Lower lobe of right lung (tissue), 2 donors: ENCODE measurements around the gene GLCCI1. TPM values are rescaled to one million over a fixed set of nuclear protein-coding genes. Genes with fewer than 3 reads are reported as not detected.

Source experiments
- ATAC-seq, 2 donors: fragments of 200-7000 bp; cut with Tn5 transposase; one replicate each; pipeline ENCODE4 v1.9.1; 2020 to 2022; ENCODE audit warnings: mild to moderate bottlenecking in 2 of 2, moderate library complexity in 2 of 2
- DNase-seq: peaks from one replicate; pipeline ENCODE4 v3.0.0-alpha.2; 2020
- H3K27ac ChIP-seq: fragments of 200-600 bp; one replicate; pipeline ENCODE4 v1.8.0; 2022
- H3K27me3 ChIP-seq: fragments of 200-600 bp; one replicate; pipeline ENCODE4 v1.8.0; 2022; ENCODE audit warnings: low read depth
- H3K36me3 ChIP-seq: fragments of 200-600 bp; one replicate; pipeline ENCODE4 v1.8.0; 2022; ENCODE audit warnings: mild to moderate bottlenecking
- H3K4me1 ChIP-seq: fragments of 200-600 bp; one replicate; pipeline ENCODE4 v1.8.0; 2022
- H3K4me3 ChIP-seq: fragments of 200-600 bp; one replicate; pipeline ENCODE4 v1.8.0; 2022; ENCODE audit warnings: mild to moderate bottlenecking
- H3K9me3 ChIP-seq: fragments of 200-600 bp; one replicate; pipeline ENCODE4 v1.8.0; 2022
- intact Hi-C: fragments of 100-400 bp; cut with DNase I; formaldehyde crosslinking; loops from one replicate; pipeline ENCODE4 v1.11.0; 2022
- total RNA-seq: library from RNA; stranded (reverse); fragmentation: NEBNext Ultra II Directional; extraction: Animal tissue kit (Norgen Biotek cat#: 25700); gene quantifications from one replicate; pipeline ENCODE4 v1.2.1, GENCODE V29; 2021
- TF ChIP-seq, protein P1 (sequence below): fragments of 200-600 bp; IDR thresholded peaks from one replicate; pipeline ENCODE4 v1.8.0; 2022; ENCODE audit warnings: antibody characterized with exemption, mild to moderate bottlenecking
- donor health status: DM: no; HTN: yes; CAD: no; lungs with severe emphysema.

Gene GLCCI1
- total RNA-seq, 1 donor from 2014 or later, result 63.9 TPM

DNA sequence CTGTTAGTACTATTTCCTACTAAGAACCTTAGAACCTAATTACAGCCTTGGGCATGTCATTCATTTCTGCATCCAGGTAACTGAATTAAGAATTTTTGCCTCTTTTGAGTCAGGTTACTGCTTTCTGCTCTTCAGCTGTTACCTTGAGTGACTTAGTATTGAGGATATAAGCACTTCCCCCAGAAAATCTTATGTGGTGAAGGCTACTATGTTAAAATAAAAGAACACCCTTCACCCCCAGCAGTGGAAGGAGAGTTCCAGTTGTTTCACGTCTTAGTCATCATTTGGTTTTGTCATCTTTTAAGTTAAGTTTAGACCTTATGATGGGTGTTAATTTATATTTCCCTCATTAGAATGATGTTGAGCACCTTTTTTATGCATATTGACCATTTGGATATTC lies 82.8 kb downstream of the GLCCI1 start:
- H3K4me3 ChIP-seq, result no peak overlapping the region
- no peaks in the 10 kb centered on the region for H3K4me1 ChIP-seq
- H3K27me3 ChIP-seq, result no peaks in the 10 kb centered on the region
- no peaks in the 10 kb centered on the region for H3K9me3 ChIP-seq
- peaks cover 14% of the 10 kb centered on the region for H3K36me3 ChIP-seq
- ATAC-seq (no peak), DNase-seq (no peak)
- intact Hi-C loops, result no loop called here
- TF ChIP-seq, protein P1, sequence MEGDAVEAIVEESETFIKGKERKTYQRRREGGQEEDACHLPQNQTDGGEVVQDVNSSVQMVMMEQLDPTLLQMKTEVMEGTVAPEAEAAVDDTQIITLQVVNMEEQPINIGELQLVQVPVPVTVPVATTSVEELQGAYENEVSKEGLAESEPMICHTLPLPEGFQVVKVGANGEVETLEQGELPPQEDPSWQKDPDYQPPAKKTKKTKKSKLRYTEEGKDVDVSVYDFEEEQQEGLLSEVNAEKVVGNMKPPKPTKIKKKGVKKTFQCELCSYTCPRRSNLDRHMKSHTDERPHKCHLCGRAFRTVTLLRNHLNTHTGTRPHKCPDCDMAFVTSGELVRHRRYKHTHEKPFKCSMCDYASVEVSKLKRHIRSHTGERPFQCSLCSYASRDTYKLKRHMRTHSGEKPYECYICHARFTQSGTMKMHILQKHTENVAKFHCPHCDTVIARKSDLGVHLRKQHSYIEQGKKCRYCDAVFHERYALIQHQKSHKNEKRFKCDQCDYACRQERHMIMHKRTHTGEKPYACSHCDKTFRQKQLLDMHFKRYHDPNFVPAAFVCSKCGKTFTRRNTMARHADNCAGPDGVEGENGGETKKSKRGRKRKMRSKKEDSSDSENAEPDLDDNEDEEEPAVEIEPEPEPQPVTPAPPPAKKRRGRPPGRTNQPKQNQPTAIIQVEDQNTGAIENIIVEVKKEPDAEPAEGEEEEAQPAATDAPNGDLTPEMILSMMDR, result no peak
- no peak overlapping the region for H3K27ac ChIP-seq

DNA sequence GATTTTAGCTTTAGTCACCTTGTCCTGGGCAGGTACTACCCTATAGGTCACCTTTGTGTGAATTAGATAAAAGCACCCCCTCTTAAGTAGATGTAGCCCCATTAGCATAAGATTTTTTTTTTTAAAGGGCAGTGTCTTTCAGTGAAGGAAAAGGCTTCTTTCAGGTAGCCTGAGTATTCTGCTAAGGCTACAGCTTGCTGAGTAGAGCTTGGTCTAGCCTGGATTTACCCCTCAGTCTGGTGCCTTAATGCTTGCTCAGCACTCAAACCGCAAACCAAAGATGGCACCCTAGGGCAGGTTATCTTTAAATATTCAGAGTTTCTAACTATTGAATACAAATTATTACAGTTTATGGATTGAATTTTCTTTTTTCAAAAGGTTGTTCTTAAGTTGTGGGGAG lies 83.4 kb downstream of the GLCCI1 start:
- H3K27me3 ChIP-seq, result no peaks in the 10 kb centered on the region
- ATAC-seq, result no peak
- no peak for DNase-seq
- H3K9me3 ChIP-seq, result no peaks in the 10 kb centered on the region
- TF ChIP-seq, protein P1, result no peak
- H3K36me3 ChIP-seq, result peaks cover 20% of the 10 kb centered on the region
- H3K4me1 ChIP-seq, result no peaks in the 10 kb centered on the region
- intact Hi-C loops, result no loop called here
- no peak overlapping the region for H3K4me3 ChIP-seq
- no peak overlapping the region for H3K27ac ChIP-seq

DNA sequence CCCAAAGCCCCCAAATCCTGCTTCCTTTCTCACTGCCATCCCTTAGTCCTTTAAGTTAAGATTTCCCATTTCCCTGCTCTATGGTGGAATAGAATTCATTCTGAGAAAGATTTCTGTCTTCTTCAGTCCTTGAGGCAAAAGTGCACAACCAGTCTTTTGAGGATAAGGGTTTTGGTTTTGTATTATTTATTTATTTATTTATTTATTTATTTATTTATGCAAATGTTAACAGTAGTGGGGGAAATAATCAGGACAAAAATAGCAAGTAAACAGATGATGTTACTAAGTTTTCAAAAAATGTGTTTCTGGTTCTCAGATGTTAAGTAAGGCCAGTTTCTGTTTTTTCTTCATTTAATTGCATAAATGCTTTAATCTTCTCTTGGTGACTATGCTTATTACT lies 84.2 kb downstream of the GLCCI1 start:
- H3K27ac ChIP-seq, result no peak overlapping the region
- ATAC-seq, result no peak
- no peaks in the 10 kb centered on the region for H3K4me1 ChIP-seq
- intact Hi-C loops, result no loop called here
- peaks cover 20% of the 10 kb centered on the region for H3K36me3 ChIP-seq
- H3K9me3 ChIP-seq, result no peaks in the 10 kb centered on the region
- no peak overlapping the region for H3K4me3 ChIP-seq
- DNase-seq, result no peak
- H3K27me3 ChIP-seq, result no peaks in the 10 kb centered on the region
- TF ChIP-seq, protein P1, result no peak

DNA sequence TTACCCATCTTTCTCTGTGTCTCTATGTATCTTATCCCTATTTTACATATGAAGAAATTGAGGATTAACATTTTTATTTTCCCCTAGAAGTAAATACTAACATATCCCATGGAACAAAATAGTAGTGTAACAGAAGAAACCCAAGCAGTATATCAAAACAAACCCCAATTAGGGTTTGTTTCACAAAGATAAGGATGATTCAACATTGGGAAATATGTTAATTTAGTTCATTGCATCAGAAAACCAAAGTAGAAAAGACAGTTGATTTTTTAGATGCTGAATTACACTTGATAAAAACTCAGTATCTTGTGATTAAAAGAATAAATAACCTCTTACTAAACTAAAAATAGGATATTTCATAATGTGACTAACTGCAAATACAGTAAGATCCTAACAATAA lies 87.8 kb downstream of the GLCCI1 start:
- TF ChIP-seq, protein P1, result no peak
- H3K27me3 ChIP-seq, result no peaks in the 10 kb centered on the region
- no peaks in the 10 kb centered on the region for H3K9me3 ChIP-seq
- ATAC-seq (no peak), DNase-seq (no peak)
- no peak overlapping the region for H3K4me3 ChIP-seq
- H3K36me3 ChIP-seq, result peaks cover 20% of the 10 kb centered on the region
- H3K4me1 ChIP-seq, result no peaks in the 10 kb centered on the region
- intact Hi-C loops, result no loop called here
- H3K27ac ChIP-seq, result no peak overlapping the region

DNA sequence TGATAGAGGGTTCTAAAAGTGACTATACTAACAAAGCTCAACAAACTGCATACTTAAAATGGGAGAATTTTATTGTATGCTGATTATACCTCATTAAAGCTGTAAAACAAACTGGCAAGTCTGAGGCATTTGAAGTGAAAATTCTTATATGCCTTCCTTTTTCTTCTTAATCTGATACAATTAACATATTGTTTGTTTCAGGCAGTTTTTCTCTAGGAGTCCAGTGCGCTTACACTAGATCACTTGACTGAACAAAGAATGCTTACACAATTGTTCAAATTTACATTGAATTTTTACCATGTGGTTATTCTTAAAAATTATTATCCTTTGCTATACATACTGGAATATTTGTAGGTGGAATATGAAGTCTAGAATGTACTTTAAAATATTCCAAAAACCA lies 89.0 kb downstream of the GLCCI1 start:
- TF ChIP-seq, protein P1, result no peak
- H3K27ac ChIP-seq, result no peak overlapping the region
- ATAC-seq, result no peak
- H3K36me3 ChIP-seq, result peaks cover 20% of the 10 kb centered on the region
- H3K4me3 ChIP-seq, result no peak overlapping the region
- no peaks in the 10 kb centered on the region for H3K4me1 ChIP-seq
- no peak for DNase-seq
- H3K27me3 ChIP-seq, result no peaks in the 10 kb centered on the region
- H3K9me3 ChIP-seq, result no peaks in the 10 kb centered on the region
- intact Hi-C loops, result no loop called here

DNA sequence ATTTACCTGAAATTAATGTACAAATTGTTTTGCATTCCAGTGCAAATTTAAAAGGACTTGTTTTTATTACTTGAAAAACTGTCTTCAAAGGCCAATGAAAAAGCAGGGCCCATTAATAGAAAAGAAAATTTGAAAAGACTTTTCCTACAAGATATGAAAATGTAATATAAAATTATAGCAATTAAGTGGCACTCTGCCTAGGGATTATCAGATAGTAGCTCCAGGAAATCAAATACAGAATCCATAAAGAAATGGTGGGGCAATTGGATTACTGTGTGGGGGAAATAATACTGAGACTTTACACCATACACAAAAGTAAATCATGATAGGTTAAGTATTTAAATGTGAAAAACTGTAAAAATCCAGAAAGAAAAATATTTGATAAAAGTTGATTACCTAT lies 89.7 kb downstream of the GLCCI1 start:
- Histone ChIP-seq H3K9me3 (no peaks in the 10 kb centered on the region), H3K4me3 (no peak overlapping the region), H3K4me1 (no peaks in the 10 kb centered on the region), H3K36me3 (peaks cover 20% of the 10 kb centered on the region), H3K27ac (no peak overlapping the region), H3K27me3 (no peaks in the 10 kb centered on the region)
- ATAC-seq, result no peak
- intact Hi-C loops, result no loop called here
- TF ChIP-seq, protein P1, result no peak
- no peak for DNase-seq
